Neuronal stem cell (in vitro differentiated cells): ENCODE measurements around the gene SFXN5.

ENCODE experiments used
- DNase-seq: peaks from one replicate; pipeline ENCODE4 v3.0.0-alpha.2; 2013; ENCODE audit warnings: low spot score
- H2AFZ ChIP-seq: one replicate; pipeline ENCODE4 v1.6.1; 2013; ENCODE audit warnings: mild to moderate bottlenecking, low read length, inconsistent platforms
- H2AK5ac ChIP-seq: 2 replicates; pipeline ENCODE4 v1.6.1; 2013; ENCODE audit warnings: low read depth, mild to moderate bottlenecking, inconsistent platforms, low read length, moderate library complexity, mixed read lengths
- H2BK120ac ChIP-seq: 2 replicates; pipeline ENCODE4 v1.6.1; 2013; ENCODE audit warnings: low read depth, mild to moderate bottlenecking, inconsistent platforms, low read length, moderate library complexity, mixed read lengths
- H2BK12ac ChIP-seq: one replicate; pipeline ENCODE4 v1.6.1; 2013; ENCODE audit warnings: low read length, inconsistent platforms
- H2BK15ac ChIP-seq: 2 replicates; pipeline ENCODE4 v1.6.1; 2013; ENCODE audit warnings: mild to moderate bottlenecking, low read length, inconsistent platforms, mixed read lengths
- H2BK5ac ChIP-seq: one replicate; pipeline ENCODE4 v1.6.1; 2013; ENCODE audit warnings: inconsistent platforms, mild to moderate bottlenecking, low read length, moderate library complexity
- H3K14ac ChIP-seq: one replicate; pipeline ENCODE4 v1.6.1; 2013; ENCODE audit warnings: low read length, inconsistent platforms
- H3K18ac ChIP-seq: 2 replicates; pipeline ENCODE4 v1.6.1; 2013; ENCODE audit warnings: low read length, inconsistent platforms
- H3K23ac ChIP-seq: 2 replicates; pipeline ENCODE4 v1.6.1; 2013; ENCODE audit warnings: low read depth, mild to moderate bottlenecking, mixed read lengths, low read length, inconsistent platforms; ENCODE audit not compliant: poor library complexity
- H3K27ac ChIP-seq: replicated peaks from 3 replicates; pipeline ENCODE4 v1.5.1; 2013; ENCODE audit warnings: low read length, inconsistent platforms
- H3K27me3 ChIP-seq, 3 experiments: 2 replicates each; pipeline ENCODE4 v1.6.1; 2013; ENCODE audit warnings: low read length in 3 of 3, mild to moderate bottlenecking in 2 of 3, inconsistent platforms in 1 of 3, low read depth in 1 of 3, mixed read lengths in 1 of 3, moderate library complexity in 1 of 3; ENCODE audit not compliant: control insufficient read depth in 3 of 3, insufficient read depth in 3 of 3
- H3K36me3 ChIP-seq, 2 donors: replicated peaks in 1 of 2; 2 replicates each; pipeline ENCODE4 v1.6.1; 2013; ENCODE audit warnings: low read length in 2 of 2; ENCODE audit not compliant: control insufficient read depth in 2 of 2, insufficient read depth in 2 of 2
- H3K4ac ChIP-seq: 2 replicates; pipeline ENCODE4 v1.6.1; 2013; ENCODE audit warnings: inconsistent platforms, mild to moderate bottlenecking, low read length, moderate library complexity
- H3K4me1 ChIP-seq, 2 donors: 1 replicate in 1 of 2; 2 replicates in 1 of 2; pipeline ENCODE4 v1.6.1; 2013; ENCODE audit warnings: low read length in 2 of 2, low read depth in 1 of 2; ENCODE audit not compliant: control insufficient read depth in 2 of 2, insufficient read depth in 1 of 2
- H3K4me2 ChIP-seq: one replicate; pipeline ENCODE4 v1.6.1; 2013; ENCODE audit warnings: mild to moderate bottlenecking, low read length, inconsistent platforms; ENCODE audit not compliant: insufficient read depth, poor library complexity, severe bottlenecking
- H3K4me3 ChIP-seq, 2 donors: 2 replicates each; pipeline ENCODE4 v1.5.1; 2013; ENCODE audit warnings: low read length in 2 of 2, mild to moderate bottlenecking in 2 of 2, inconsistent platforms in 1 of 2, moderate library complexity in 1 of 2
- H3K79me1 ChIP-seq: one replicate; pipeline ENCODE4 v1.6.1; 2013; ENCODE audit warnings: low read depth, mild to moderate bottlenecking, inconsistent platforms, low read length, moderate library complexity
- H3K9ac ChIP-seq: one replicate; pipeline ENCODE4 v1.6.1; 2013; ENCODE audit warnings: mild to moderate bottlenecking, low read depth, low read length, inconsistent platforms; ENCODE audit not compliant: poor library complexity
- H3K9me3 ChIP-seq, 2 donors: replicated peaks in 1 of 2; 2 replicates each; pipeline versions ENCODE3 to v1.6.1; 2013; ENCODE audit warnings: low read length in 2 of 2, mild to moderate bottlenecking in 2 of 2, inconsistent platforms in 1 of 2, low read depth in 1 of 2, mixed read lengths in 1 of 2, moderate library complexity in 1 of 2; ENCODE audit not compliant: control insufficient read depth in 2 of 2, insufficient read depth in 1 of 2
- H4K8ac ChIP-seq: one replicate; pipeline ENCODE4 v1.6.1; 2013; ENCODE audit warnings: low read depth, mild to moderate bottlenecking, inconsistent platforms, low read length, moderate library complexity
- H4K91ac ChIP-seq: one replicate; pipeline ENCODE4 v1.6.1; 2013; ENCODE audit warnings: low read length, low read depth, mild to moderate bottlenecking, inconsistent platforms; ENCODE audit not compliant: poor library complexity
- WGBS, 2 donors: extraction: QIAGEN DNeasy Blood & Tissue Kit; methylation state at CpG; one replicate each; pipeline ENCODE4 v1.1.7; 2013; ENCODE audit warnings: missing lambda C conversion rate in 2 of 2, mixed read lengths in 1 of 2; ENCODE audit not compliant: insufficient read length in 2 of 2, insufficient replicate concordance in 1 of 2; ENCODE audit errors: extremely low coverage in 2 of 2; 5-methylcytosine and 5-hydroxymethylcytosine counted together

The SFXN5 gene

GRCh38 chr2:72959995-72960981 lies 111.2 kb downstream of the SFXN5 start:
- H2BK15ac ChIP-seq, result peak overlapping the region; percentile 96
- peaks cover 5 to 45% of the 10 kb centered on the region in 2 donors for H3K4me1 ChIP-seq
- peak overlapping the region; percentile 5 for H3K27ac ChIP-seq
- peak overlapping the region; percentile 66 for H3K9ac ChIP-seq
- peaks cover 0 to 23% (median 3%) of the 10 kb centered on the region in 3 experiments for H3K27me3 ChIP-seq
- H4K91ac ChIP-seq, result peak overlapping the region; percentile 17
- H4K8ac ChIP-seq, result peak overlapping the region; percentile 31
- H2BK5ac ChIP-seq, result peak overlapping the region; percentile 71
- H3K79me1 ChIP-seq, result no peaks in the 10 kb centered on the region
- no peaks in the 10 kb centered on the region for H3K36me3 ChIP-seq
- no peak overlapping the region for H3K4me2 ChIP-seq
- peak overlapping the region; percentile 14 for H3K4ac ChIP-seq
- peak overlapping the region; percentile 80 for H2BK12ac ChIP-seq
- peak overlapping the region; percentile 98 for H2AK5ac ChIP-seq
- no peak overlapping the region for H3K4me3 ChIP-seq
- WGBS, 2 donors, result no CpG with 5 or more reads among the region's 26 CpGs
- H2BK120ac ChIP-seq, result no peak overlapping the region
- H3K23ac ChIP-seq, result no peak overlapping the region
- peaks cover 0 to 6% of the 10 kb centered on the region in 2 donors for H3K9me3 ChIP-seq
- peak overlapping the region; percentile 86 for H3K18ac ChIP-seq
- H3K14ac ChIP-seq, result peak overlapping the region; percentile 59
- DNase-seq, result no peak
- no peak overlapping the region for H2AFZ ChIP-seq

GRCh38 chr2:72959554-72959953 lies 112.0 kb downstream of the SFXN5 start:
- Histone ChIP-seq H3K4ac (no peak overlapping the region), H2BK12ac (no peak overlapping the region), H3K27ac (no peak overlapping the region)

GRCh38 chr2:72958542-72959385 lies 112.7 kb downstream of the SFXN5 start:
- Histone ChIP-seq H3K9me3 (peaks cover 0 to 6% of the 10 kb centered on the region in 2 donors), H4K91ac (peak overlapping the region; percentile 31), H2BK120ac (no peak overlapping the region), H2AK5ac (peak overlapping the region; percentile 95), H2BK15ac (peak overlapping the region; percentile 96), H3K14ac (no peak overlapping the region), H3K9ac (peak overlapping the region; percentile 9), H3K27me3 (peaks cover 0 to 32% (median 3%) of the 10 kb centered on the region in 3 experiments), H3K23ac (peak overlapping the region; percentile 23), H3K4me3 (no peak overlapping the region), H3K36me3 (no peaks in the 10 kb centered on the region), H3K18ac (peak overlapping the region; percentile 80), H2AFZ (no peak overlapping the region), H3K4me1 (peaks cover 6 to 54% of the 10 kb centered on the region in 2 donors), H3K27ac (no peak overlapping the region), H3K4ac (no peak overlapping the region), H2BK5ac (peak overlapping the region; percentile 76), H3K79me1 (no peaks in the 10 kb centered on the region), H3K4me2 (no peak overlapping the region), H2BK12ac (peak overlapping the region; percentile 69), H4K8ac (no peak overlapping the region)
- DNase-seq, result no peak
- no CpG with 5 or more reads among the region's 13 CpGs for WGBS, 2 donors

More at GRCh38 chr2:72959554-72959953, 112.0 kb downstream of the SFXN5 start:
- Histone ChIP-seq H3K23ac (peak overlapping the region; percentile 23), H3K27me3 (peaks cover 0 to 24% (median 3%) of the 10 kb centered on the region in 3 experiments), H3K4me3 (no peak overlapping the region), H2BK15ac (peak overlapping the region; percentile 96), H3K4me2 (no peak overlapping the region), H3K4me1 (peaks cover 6 to 49% of the 10 kb centered on the region in 2 donors), H3K18ac (peak overlapping the region; percentile 86), H2AFZ (no peak overlapping the region), H4K91ac (peak overlapping the region; percentile 17), H2BK120ac (no peak overlapping the region), H3K36me3 (no peaks in the 10 kb centered on the region), H3K14ac (no peak overlapping the region), H3K9ac (peak overlapping the region; percentile 24), H4K8ac (no peak overlapping the region), H3K79me1 (no peaks in the 10 kb centered on the region), H2BK5ac (peak overlapping the region; percentile 76), H3K9me3 (peaks cover 0 to 6% of the 10 kb centered on the region in 2 donors), H2AK5ac (peak overlapping the region; percentile 98)
- no peak for DNase-seq
- no CpG with 5 or more reads among the region's 8 CpGs for WGBS, 2 donors
